22Rv1 (cell line): Measurements from ENCODE around the gene PARD3B.

Experiments used
- H3K27ac ChIP-seq: fragments of 450-650 bp; 2 replicates; pipeline ENCODE4 v1.5.1; 2017
- CTCF ChIP-seq: fragments of 450-650 bp; IDR thresholded peaks from 2 replicates; pipeline ENCODE4 v1.5.1; 2017; ENCODE audit warnings: mild to moderate bottlenecking
- ZFX ChIP-seq: fragments of 450-650 bp; IDR thresholded peaks from 2 replicates; pipeline ENCODE4 v1.6.1; 2017; ENCODE audit warnings: antibody characterized with exemption, borderline replicate concordance

The PARD3B gene

GRCh38 chr2:204749319-204749718 lies 204.0 kb downstream of the PARD3B start:
- H3K27ac ChIP-seq, result no peak overlapping the region
- TF ChIP-seq ZFX (no peak), CTCF (no peak)

- TF ChIP-seq CTCF, result no peak
- TF ChIP-seq ZFX, result no peak
- no peak overlapping the region for H3K27ac ChIP-seq
Measured at GRCh38 chr2:204750389-204750788, 205.1 kb downstream of the PARD3B start.

- no peak overlapping the region for H3K27ac ChIP-seq
- no peak for TF ChIP-seq ZFX
- TF ChIP-seq CTCF, result no peak
Measured at GRCh38 chr2:204751472-204751871, 206.2 kb downstream of the PARD3B start.

GRCh38 chr2:204753841-204754240 lies 208.6 kb downstream of the PARD3B start:
- H3K27ac ChIP-seq, result no peak overlapping the region
- TF ChIP-seq ZFX, result no peak
- TF ChIP-seq CTCF, result no peak

GRCh38 chr2:204754898-204755297 lies 209.6 kb downstream of the PARD3B start:
- no peak overlapping the region for H3K27ac ChIP-seq
- TF ChIP-seq CTCF (no peak), ZFX (no peak)

GRCh38 chr2:204763974-204764703 lies 218.9 kb downstream of the PARD3B start:
- H3K27ac ChIP-seq, result no peak overlapping the region
- TF ChIP-seq ZFX, result no peak
- TF ChIP-seq CTCF, result no peak

GRCh38 chr2:204770735-204771134 lies 225.5 kb downstream of the PARD3B start:
- TF ChIP-seq ZFX (no peak), CTCF (no peak)
- no peak overlapping the region for H3K27ac ChIP-seq
